ENCODE measurements around the gene CYP2J2. TPM values are rescaled to one million over a fixed set of nuclear protein-coding genes. Genes with fewer than 3 reads are reported as not detected.
"Not testable (repeated sequence)": the region's sequence is repeated elsewhere in the genome, so short reads cannot be mapped to it uniquely, and the experiment has no call there.

The CYP2J2 gene, protein sequence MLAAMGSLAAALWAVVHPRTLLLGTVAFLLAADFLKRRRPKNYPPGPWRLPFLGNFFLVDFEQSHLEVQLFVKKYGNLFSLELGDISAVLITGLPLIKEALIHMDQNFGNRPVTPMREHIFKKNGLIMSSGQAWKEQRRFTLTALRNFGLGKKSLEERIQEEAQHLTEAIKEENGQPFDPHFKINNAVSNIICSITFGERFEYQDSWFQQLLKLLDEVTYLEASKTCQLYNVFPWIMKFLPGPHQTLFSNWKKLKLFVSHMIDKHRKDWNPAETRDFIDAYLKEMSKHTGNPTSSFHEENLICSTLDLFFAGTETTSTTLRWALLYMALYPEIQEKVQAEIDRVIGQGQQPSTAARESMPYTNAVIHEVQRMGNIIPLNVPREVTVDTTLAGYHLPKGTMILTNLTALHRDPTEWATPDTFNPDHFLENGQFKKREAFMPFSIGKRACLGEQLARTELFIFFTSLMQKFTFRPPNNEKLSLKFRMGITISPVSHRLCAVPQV
- total RNA-seq = 0.82 TPM

GRCh38 chr1:59926381-59927123 lies at the start of gene CYP2J2:
Gene CYP2J2 (minus strand): TSS chr1:59926773. CDS start chr1:59926746, 27 bp downstream.
- DNase-seq (ENCODE audit: low spot score in 2 of 2) = peak; percentile 32 to 37
- FAIRE-seq = no peak

GRCh38 chr1:59973719-59974118 lies 47.1 kb upstream of the CYP2J2 start:
- DNase-seq (ENCODE audit: low spot score in 2 of 2) (no peak), FAIRE-seq (no peak)

DNA sequence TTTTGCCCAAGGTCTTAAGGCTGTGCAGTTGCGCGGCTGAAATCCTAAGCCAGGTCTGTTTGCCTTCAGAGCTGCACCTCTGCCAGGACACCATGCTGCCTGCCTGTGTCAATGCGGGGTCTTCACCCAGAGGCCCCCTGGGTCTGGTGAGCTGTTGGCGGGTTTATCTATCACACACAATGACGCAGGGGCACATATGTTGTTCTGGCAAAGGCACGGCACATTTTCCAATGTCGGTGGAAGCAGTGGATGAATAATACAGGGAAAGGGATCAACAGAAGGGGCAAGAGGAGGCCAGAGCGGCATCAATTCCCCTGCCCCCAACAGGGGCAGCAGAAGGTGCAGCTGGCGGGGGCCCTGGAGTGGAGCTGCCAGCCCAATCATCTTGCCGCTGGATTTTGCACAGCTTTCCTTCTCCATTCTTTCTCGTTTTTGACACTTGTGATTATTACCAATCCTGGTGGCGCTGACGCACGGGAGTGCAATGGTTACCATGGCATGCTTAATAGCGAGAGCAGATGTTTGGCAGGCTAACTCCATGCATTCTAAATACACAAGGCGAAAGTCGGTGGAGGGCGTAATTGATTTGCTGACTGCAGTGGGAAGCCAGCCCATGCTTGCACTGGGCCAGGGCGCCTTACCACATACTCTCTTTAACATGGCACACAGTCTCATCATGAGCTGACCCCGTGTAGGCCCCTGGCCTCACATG lies 45.8 kb upstream of the CYP2J2 start:
- DNase-seq (ENCODE audit: low spot score in 2 of 2) (no peak), FAIRE-seq (no peak)

GRCh38 chr1:59971464-59971911 lies 44.9 kb upstream of the CYP2J2 start:
- no peak for FAIRE-seq
- DNase-seq (ENCODE audit: low spot score in 2 of 2) = peak; percentile 52 to 77

DNA sequence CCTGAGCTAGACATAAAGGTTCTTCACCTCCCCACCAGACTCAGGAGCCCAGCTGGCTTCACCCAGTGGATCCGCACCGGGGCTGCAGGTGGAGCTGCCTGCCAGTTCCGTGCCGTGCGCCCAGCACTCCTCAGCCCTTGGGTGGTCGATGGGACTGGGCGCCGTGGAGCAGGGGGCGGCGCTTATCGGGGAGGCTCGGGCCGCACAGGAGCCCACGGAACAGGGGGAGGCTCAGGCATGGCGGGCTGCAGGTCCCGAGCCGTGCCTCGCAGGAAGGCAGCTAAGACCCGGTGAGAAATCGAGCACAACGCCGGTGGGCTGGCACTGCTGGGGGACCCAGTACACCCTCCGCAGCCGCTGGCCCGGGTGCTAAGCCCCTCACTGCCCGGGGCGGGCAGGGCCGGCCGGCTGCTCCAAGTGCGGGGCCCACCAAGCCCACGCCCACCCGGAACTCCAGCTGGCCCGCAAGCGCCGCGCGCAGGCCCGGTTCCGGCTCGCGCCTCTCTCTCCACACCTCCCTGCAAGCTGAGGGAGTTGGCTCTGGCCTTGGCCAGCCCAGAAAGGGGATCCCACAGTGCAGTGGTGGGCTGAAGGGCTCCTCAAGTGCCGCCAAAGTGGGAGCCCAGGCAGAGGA lies 43.1 kb upstream of the CYP2J2 start:
- FAIRE-seq; DNase-seq (ENCODE audit: low spot score in 2 of 2): not testable (repeated sequence)

GRCh38 chr1:59968746-59969145 lies 42.2 kb upstream of the CYP2J2 start:
- not testable (repeated sequence) for FAIRE-seq; DNase-seq (ENCODE audit: low spot score in 2 of 2)

DNA sequence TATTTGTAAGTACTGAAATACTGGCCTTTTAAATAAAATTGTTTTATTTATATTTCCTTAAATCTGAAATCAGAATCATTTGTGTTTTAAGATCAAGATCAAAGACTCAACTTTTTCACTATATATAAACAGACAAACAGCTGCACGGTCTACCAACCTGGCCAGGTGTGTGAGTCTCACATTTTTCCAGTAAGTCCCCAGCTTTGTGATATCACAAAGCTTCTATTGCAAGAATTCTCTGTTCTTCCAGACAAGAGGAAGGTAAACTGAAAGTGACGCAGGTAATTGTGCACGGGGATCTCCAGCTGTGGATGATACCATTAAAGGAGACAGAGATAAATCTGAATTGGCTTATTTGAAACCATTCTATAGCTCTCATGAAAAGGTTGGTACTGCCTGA lies 41.2 kb upstream of the CYP2J2 start:
- no peak for FAIRE-seq
- no peak for DNase-seq (ENCODE audit: low spot score in 2 of 2)

- FAIRE-seq = no peak
- no peak for DNase-seq (ENCODE audit: low spot score in 2 of 2)
Measured at GRCh38 chr1:59967141-59967697, 40.6 kb upstream of the CYP2J2 start.

- no peak for FAIRE-seq
Measured at GRCh38 chr1:59952065-59952464, 25.5 kb upstream of the CYP2J2 start.

GRCh38 chr1:59949648-59950047 lies 23.1 kb upstream of the CYP2J2 start:
- FAIRE-seq (no peak), DNase-seq (ENCODE audit: low spot score in 2 of 2) (no peak)

More at GRCh38 chr1:59952065-59952464, 25.5 kb upstream of the CYP2J2 start:
- no peak for DNase-seq (ENCODE audit: low spot score in 2 of 2)

DNA sequence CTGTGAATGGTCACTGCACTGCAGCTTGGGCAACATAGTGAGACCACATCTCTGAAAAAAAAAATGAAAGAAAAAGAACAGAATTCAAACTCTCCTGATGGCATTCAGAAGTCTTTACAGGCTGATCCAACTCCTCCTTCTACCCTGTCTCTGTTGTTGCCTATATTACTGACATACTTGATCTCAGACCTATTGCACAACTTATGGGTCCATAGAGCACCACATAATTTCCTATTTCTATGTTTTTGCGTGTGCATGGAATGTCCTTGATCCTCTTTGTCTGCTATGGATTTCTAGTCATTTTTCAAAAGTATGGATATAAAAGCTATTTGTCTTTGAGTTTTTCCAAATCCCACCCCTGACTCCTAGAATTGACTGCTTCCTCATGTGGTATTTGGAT lies 22.4 kb upstream of the CYP2J2 start:
- FAIRE-seq (no peak), DNase-seq (ENCODE audit: low spot score in 2 of 2) (no peak)

DNA sequence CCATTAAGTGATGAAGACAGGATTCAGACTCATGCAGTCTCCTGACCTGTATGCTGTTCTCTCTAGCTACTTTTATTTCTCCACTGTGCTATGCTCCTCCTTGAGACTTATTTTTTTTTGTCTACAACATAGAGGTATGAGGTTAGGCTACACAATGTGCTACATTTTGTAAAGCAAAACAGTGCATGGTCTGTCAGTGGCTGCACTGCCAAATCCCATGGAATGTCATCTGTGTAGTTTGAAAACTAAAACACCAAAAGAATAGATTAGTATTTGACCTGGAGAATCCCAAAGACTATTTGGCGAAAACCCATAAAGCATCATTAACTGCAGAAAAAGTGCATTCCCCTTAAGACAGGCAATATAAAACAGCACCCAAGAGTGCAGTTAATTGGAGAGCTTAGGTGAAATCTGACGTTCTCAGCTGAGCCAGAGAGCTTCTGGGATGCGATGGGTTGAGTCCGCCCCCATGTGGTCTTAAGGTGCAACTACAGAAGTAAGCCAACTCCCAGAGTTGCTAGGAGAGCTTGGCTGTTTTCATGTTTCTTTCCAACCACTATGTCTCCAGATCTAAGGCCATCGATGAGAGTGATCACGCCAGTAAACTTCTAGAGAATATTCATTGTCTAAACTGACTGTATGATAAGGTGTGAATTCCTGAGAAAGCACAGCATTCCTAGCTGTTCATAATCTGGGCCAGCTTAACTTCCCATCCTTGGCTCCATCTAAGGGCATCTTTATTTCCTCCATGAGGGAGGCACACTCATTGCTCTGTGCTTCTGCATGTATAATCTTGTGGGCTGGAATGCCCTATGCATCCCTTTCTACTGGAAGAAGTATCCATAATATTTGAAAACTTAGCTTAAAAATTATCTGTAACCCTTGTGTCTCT lies 20.7 kb upstream of the CYP2J2 start:
- peak; percentile 39 to 54 for DNase-seq (ENCODE audit: low spot score in 2 of 2)
- no peak for FAIRE-seq

DNA sequence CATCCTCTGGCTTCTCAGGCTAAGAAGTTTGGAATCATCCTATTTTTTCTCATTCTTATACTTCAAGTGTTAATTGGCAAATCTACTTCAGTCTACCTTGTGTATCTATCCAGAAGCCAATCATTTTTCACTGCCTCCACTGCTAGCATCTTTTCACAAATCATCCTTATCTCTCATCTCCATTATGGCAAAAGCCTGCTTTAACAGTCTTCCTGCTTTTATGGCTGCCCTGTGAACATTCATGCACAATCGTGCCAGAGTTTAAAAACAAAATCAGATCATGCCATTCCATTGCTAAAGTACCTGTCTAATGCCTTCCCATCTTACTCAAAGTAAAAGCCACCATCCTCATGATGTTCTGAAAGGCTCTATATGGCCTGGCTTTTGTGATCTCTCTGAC lies 19.2 kb upstream of the CYP2J2 start:
- FAIRE-seq = no peak
- no peak for DNase-seq (ENCODE audit: low spot score in 2 of 2)

DNA sequence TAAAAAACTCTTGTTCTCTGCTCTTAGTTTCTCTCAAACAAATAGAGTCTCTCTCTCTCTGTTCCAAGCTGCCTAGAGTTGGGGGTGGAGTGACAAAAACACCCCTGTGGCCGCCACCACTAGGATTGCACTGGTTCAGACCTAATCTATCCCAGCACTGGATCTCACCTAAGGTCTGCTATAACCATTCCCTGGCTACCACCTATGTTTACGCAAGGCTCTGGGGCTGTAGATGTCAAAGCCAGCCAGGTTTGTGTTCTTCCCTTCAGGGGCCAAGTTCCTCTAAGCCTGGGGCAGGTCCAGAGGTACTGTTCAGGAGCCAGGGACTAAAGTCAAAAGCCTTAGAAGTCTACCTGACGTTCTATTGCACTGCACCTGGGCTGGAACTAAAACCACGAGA lies 12.8 kb upstream of the CYP2J2 start:
- DNase-seq (ENCODE audit: low spot score in 2 of 2) (no peak), FAIRE-seq (no peak)

DNA sequence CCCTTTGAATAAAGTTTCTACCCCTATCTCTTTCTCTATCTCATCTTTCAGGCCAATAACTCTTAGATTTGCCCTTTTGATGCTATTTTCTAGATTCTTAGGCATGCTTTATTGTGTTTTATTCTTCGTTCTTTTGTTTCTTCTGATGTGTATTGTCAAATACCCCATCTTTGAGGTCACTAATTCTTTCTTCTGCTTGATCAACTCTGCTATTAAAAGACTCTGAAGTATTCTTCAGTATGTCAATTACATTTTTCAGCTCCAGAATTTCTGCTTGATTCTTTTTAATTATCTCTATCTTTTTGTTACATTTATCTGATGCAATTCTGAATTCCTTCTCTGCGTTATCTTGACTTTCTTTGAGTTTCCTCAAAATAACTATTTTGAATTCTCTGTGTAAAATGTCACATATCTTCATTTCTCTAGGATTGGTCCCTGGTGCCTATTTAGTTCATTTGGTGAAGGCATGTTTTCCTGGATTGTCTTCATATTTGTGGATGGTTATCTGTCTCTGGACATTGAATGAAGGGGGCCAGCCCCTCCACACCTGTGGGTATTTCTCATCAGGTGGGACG lies 11.2 kb upstream of the CYP2J2 start:
- FAIRE-seq (no peak), DNase-seq (ENCODE audit: low spot score in 2 of 2) (no peak)

DNA sequence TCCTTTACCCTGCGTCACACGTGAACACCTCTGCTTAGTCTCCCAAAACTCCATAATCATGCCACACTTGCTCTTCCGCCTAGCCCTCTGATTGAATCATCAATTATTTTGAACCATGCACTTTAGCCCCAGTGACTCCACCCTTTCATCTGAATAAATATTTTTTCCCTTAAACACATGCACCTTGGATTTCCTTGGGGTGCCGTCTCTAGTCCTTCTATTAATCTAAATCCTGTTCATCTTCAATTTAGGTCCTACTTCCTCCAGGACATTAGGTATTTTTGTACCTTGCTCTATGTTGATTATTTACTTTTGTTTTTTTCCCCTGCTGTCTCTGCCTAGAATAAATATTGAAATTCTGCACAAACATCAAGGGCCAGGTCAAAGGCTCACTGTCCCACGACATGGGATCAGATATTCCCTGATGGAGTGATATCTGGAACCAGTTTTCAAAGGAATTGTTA lies 9.8 kb upstream of the CYP2J2 start:
- no peak for FAIRE-seq
- no peak for DNase-seq (ENCODE audit: low spot score in 2 of 2)

- no peak for FAIRE-seq
Measured at GRCh38 chr1:59928996-59929395, 2.4 kb upstream of the CYP2J2 start.

GRCh38 chr1:59927213-59927612 lies 640 bp upstream of the CYP2J2 start:
- FAIRE-seq (no peak), DNase-seq (ENCODE audit: low spot score in 2 of 2) (no peak)

More at GRCh38 chr1:59928996-59929395, 2.4 kb upstream of the CYP2J2 start:
- no peak for DNase-seq (ENCODE audit: low spot score in 2 of 2)
